GM21381 (cell line): ENCODE data around the gene SP7.
A peak's percentile ranks its signal among the peaks of the same experiment; 100 is the strongest.
"Not testable (repeated sequence)": the region's sequence is repeated elsewhere in the genome, so short reads cannot be mapped to it uniquely, and the experiment has no call there.

ENCODE experiments used
- ATAC-seq: cut with Tn5 transposase; IDR thresholded peaks from one replicate; pipeline ENCODE4 v1.9.1; 2021; ENCODE audit warnings: mild to moderate bottlenecking, moderate library complexity; ENCODE audit not compliant: unreplicated experiment

The SP7 gene

DNA sequence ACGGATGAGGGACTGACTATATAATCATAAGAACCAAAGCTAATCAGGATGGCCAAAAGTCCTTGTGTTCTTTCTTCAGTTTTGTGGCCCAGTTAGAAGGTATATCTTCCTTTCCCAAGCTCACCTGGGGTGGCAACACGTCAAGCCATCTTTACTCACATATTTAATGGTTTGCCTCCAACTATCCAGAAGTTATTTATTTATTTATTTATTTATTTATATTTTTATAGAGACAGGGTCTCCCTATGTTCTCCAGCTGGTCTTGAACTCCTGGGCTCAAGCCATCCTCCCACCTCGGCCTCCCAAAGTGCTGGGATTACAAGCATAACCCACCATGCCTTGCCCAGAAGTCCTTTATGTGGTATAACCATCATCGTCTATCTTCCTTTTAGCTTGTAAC lies 11.8 kb upstream of the SP7 start:
- ATAC-seq = no peak

DNA sequence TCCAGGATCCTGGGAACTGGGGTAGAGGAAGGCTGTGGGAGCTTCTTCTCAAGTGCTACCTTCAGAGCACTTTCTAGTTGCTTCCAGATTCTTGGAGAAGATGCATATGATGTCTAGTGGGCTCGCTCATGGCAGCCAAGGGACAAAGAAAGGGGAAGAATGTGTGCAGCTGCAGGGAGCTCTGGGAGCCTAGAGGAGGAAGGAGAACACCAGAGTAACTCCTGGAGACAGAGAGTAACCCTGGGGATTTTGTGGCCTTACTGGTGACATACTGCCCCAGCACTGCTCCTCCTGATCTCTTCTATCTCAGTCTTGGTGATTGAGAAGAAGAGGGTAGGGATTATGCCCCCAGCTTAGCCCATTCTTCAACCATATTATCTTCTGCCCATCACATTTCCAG lies 10.3 kb upstream of the SP7 start:
- no peak for ATAC-seq

DNA sequence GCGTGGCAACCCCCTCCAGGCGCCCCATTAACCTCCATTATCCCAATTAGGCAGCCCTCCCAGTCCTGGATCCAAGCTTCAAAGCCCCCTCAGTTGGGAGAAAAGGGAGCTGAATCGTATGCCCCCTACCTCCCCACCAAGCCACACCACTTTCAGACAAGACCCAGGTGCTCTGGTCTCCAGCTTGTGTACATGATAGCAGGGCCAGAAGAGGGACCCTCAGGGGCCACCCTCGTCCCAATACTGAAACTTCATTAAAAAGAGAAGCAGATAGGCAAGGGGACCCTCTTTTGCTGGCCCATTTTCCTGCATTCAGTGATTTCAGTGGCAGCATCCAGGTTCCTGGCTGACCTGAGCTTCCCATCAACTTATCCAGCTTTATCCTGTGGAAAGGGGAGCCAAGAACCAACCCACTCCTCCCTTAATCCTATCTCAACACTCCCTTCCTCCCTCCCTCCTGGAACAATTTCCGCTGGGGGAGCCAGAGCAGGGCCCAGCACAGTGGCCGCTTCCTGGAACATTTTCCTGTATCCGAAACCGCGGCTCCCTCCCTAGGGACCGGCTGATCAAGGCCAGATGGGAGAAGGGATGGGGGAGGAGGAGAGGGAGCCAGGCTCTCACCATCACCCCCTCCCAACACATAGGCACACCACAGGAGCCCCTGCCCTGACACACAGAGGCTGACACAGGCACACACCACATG lies 9.5 kb upstream of the SP7 start:
- no peak for ATAC-seq

DNA sequence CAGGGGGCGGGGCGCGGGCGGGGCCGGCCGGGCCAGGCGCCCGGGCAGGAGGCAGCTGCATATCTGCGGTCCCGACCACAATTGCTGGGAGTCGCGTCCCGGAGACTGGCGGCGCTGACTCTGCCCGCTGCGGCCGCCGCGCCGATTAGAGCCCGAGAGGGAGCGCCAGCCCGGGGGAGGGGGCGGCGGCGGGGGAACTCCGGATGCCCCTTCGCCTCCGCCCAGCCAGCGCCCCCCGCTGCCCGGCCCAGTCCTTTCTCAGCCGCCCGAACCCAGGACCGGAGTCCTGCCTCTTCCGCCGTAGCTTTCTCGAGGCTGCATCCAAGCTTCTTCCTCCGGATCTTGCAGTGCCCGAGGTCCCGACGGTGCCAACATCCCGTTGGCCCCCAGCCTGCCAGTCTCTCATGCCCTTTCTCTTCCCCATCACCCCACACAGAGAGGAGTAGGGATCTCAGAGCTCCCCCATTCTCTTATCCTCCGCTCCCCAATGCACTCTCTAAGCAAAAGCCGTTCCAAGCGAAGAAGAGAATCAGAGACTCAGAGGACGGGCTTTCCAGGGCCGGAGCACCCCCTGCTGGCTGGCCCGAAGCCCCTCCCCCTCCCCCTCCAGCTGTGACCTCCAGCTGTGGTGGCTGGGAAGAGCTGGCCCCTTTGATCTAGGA lies 8.8 kb upstream of the SP7 start:
- ATAC-seq = peak; percentile 60

DNA sequence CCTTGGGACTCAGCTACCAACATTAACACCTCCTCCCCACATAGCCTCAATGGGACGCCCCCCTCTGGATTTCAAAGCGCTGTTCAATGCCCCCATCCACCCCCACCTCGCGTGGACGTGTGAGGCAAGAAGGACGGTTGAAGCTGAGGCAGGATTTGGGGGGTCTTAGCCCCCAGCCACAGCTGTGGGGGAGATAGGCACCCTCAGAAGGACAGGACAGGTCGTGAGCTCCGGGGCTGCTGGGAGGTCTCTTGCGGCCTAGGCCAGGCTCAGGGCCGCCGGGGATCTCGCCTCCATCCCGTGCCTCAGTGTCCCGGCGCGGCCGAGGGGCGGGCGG lies 8.3 kb upstream of the SP7 start:
- ATAC-seq = no peak

DNA sequence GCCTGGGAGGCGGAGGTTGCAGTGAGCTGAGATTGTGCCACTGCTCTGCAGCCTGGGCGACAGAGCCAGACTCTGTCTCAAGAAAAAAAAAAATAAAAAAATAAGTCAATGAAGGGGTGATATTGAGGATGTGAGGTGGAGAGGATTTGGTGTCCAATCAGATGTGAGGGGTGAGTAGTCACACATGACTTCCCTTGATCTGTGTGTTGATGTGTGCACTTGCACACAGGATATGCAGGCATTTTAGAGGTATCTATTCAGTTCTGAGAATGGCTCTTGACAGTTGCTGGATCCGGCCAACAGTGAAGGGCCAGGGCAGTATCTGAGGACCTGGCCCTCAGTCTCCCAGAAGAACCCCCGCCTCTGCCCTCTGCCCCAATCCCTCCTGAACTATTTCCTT lies 7.8 kb upstream of the SP7 start:
- no peak for ATAC-seq

DNA sequence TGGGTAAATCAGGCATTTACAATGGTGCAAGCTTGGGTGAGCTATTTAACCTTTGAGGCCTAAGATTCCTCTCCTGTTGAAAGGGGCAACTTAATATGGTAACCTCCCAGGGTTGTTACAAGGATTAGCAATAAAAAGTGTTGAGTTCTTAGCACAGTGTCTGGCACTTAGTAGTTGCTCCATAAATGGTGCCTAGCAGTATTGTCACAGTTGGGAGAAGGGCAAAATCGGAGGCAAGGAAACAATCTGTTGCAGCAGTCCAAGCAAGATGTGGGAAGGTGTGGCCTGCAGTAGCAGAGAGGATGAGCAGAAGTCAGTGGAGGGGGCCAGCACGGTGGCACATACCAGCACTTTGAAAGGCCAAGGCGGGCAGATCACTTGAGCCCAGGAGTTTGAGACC lies 7.3 kb upstream of the SP7 start:
- ATAC-seq = no peak

DNA sequence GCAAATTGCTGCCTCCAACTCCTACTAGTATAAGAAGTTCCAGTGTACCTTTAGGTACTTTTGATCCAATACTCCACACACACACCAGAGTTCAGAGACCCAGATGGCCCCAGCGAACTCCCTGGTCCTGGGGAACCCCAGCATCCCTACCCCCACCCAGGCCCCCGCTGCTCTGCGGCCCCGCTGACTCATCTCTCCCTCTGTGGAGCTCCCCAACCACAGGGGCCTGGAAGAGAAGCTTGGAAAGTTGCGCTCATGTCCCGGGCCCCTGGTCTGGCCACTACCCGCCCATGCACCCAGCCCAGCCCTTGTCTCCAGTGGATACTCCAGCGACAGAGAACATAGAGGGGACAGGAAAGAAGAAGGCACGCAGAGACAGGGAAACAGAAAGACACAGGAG lies 4.2 kb upstream of the SP7 start:
- no peak for ATAC-seq

DNA sequence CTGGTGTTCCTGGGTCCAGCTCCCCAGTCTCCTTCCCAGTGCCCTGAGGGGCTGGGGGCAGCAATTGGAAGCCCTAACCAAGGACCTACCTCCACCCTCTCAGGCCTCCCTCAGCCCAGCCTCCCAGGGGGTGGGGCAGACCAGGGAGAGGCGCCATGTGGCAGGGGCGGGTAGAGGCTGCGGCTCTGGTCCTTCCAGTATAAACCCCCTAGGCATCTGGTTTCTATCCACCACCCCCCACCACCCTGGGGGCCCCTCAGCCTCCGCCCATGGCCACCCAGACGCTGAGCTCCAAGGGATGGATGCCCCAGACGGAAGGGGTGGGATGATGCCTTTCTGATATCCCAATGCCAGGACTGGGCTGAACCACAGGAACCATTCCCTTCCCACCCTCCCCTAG lies 2.8 kb upstream of the SP7 start:
- ATAC-seq = no peak

DNA sequence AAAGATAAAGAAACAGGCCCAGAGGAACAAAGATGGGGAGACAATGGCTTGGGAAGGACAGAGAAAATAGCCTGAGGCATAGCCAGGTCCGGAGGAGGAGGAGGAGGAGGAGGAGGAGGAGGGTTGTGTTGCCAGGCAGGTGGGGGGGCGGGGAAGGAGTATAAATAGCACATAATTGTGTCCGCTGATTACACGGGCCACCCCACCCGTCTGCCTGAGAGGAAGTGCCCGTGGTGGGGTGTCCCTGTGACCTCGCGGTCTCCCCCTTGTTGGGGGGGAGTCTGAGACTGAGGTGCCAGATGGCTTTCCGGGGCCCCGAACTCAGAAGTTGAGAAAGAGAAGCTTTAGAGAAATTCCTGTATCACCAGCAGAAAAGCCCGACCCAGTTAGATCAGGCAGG lies 1.9 kb upstream of the SP7 start:
- no peak for ATAC-seq

DNA sequence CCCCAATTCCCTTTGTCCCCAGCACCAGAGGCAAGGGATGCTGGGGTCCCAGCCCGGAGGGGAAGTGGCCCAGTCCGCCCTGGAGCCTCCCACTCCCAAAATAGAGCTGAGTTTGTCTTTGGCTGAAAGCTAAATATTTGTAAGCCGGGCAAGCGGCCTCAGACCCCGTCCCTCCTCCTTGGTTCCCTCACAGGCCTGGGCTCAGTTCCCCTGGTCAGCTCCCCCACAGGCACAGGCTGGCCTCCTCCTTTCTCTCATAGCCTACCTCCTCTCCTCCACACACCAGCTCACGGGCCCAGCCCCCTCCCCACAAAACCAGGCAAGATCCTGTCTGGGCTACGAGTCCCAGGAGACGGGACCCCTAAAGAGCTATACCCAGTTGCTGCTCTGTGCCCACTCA lies 1.3 kb downstream of the SP7 start:
- no peak for ATAC-seq

DNA sequence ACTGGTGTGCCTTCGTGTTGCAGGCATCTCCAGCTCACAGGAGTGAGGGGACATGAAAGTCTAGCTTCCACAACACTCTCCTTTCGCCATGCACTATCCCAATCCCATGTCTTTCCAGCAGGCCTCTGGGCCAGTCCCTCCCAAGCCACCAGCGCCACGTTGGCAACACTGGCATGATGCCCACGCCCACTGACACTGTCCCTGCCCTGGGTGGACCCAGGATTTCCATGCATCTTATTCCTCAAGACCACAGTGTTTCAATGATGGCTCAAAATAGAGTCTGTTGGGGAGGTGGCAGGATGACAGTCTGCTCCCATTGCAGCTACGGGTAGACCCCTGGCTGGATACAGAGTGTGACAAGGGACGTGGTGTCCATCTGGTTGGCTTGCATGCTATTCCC lies 2.3 kb downstream of the SP7 start:
- ATAC-seq = no peak

DNA sequence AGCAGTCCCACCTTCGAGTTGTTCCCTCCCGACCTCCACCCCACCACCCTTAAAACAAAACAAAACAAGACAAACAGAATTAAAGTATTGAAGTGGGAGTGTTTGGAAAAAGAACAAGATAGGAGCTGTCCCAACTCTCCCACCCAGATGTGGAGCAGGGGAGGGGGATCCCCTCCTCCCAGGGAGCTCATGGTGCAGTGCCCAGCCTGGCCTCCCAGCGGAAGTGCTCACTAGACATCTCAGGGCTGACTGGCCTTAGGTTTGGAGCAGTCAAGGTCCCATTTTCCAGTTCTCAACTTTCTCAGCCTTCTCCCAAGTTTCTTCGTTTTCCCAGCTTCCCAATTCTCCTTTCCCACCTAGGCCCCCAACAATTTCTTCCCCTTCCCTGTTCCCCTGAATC lies 2.9 kb downstream of the SP7 start:
- no peak for ATAC-seq

DNA sequence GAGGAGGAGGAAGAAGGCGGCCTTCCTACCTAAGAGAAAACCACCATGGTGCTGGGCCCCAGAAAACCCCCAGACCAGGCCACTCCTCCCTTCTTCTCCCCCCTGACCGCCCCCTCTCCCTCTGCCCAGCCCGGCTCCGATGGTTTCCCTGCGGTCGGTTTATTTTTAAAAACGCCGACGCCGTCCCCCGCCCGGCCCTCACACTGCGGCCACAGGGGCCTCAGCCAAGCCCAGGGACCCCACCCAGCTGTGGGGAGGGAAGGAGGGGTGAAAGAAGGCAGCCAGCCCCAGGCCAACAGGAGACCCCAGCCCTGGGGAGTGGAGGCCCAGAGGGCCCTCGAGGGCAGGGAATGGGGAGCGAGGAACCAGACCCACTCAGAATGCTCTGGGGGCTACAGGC lies 3.4 kb downstream of the SP7 start:
- ATAC-seq = no peak

DNA sequence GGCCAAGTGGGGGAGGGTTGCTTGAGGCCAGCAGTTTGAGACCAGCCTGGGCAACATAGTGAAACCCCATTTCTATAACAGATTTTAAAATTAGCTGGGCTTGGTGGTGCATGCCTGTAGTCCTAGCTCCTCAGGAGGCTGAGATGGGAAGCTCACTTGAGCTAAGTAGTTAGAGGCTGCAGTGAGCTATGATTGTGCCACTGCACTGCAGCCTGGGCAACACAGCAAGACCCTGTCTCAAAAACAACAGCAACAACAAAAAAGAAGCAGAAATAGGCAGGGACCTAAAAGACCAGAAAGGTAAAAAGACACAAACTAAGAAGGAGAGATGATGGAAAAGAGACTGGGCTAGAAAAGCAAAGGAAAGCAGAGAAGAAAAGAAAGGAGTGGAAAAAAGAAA lies 3.8 kb downstream of the SP7 start:
- ATAC-seq = not testable (repeated sequence)

DNA sequence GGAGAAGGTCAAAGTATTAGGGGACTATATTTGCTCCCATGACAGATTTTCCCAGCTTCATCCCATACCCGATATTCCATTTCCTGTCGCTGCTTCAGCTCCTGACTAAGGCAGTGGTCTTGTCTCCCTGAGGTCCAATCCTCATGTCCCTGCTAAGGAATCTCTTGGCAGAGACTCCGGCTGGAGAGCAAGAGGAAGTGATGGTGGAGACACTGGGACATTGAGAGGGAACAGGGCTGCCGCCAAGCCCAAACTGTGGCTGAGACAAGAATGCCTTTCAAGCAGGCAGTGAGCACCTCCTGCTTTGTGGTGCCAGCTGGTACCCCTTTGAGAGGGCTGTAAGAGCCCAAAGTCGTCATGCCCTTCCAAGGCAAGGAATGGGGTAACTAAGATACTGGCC lies 5.5 kb downstream of the SP7 start:
- ATAC-seq = no peak

DNA sequence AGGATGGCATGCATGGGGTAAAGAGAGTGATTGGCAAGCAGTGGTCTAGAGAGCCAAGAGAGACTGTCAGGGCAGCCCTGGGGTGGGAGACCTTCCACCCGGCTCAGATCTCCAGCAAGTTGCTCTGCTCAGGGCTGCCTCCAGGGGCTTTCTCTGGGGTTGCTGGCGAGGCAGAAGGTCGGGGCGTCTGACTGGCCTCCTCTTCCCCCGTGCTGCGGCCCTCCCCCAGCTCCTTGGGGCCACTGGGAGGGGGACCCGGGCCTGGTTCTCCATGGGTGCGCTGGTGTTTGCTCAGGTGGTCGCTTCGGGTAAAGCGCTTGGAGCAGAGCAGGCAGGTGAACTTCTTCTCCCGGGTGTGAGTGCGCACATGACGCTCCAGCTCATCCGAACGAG lies 8.1 kb downstream of the SP7 start:
- no peak for ATAC-seq

DNA sequence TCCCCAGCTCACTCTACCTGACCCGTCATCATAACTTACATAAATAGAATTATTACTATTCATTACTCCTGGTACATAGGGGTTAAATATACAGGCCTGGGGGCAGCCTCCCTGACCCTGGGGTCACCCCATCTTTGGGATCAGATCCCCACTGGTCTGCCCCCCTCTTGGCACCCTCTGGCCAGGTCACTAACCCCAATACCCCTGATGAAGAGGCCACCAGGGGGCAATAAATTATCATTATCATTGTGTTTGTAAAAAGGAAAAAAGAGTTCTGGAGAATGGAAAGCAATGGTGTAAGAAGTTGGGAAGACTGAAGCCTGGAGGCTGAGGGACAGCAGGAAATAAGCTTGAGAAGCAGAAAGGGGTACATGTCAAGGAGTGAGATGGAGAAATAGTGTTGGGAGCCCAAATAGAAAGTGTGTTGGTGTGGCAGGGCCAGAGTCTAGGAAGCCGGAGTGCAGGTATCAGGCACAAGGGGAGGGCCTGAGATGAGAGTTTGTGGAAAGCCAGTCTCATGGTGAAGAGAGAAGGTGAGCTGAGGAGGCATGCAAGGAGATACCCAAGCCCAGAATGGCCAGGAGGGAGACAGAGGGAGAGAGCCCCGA lies 8.6 kb downstream of the SP7 start:
- ATAC-seq = no peak

DNA sequence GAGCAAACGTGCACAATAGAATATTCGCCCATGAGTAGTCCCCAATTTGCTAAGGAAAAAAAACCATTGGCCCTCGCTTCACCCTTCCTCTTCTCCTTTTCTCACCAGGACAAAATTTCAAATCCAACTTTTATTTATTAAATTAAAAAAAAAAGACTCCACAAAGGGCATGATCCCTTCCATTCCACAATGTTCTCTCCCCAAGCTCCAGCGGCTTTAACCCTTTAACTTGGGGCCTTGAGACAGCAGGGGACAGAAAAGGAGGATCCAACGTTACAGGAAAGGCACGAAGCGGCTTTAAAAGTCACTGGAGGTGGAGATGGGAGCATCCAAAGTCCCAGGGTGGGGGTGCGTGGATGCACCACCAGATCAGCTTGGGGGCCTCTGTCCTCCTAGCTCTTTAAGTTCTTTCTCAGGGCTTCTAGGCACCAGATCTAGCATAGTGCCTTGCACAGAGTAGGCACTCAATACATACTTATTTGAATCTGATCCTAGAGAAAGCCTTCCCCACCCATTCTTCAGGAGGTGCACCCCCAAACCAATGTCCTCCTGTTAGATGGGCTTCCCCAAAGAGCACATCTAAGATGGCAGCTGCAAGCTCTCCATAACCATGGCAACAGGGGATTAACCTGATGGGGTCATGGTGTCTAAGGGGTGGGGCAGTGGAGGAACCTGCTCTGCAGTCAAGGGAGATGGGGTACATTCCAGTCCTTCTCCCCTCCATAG lies 9.5 kb downstream of the SP7 start:
- ATAC-seq = no peak

DNA sequence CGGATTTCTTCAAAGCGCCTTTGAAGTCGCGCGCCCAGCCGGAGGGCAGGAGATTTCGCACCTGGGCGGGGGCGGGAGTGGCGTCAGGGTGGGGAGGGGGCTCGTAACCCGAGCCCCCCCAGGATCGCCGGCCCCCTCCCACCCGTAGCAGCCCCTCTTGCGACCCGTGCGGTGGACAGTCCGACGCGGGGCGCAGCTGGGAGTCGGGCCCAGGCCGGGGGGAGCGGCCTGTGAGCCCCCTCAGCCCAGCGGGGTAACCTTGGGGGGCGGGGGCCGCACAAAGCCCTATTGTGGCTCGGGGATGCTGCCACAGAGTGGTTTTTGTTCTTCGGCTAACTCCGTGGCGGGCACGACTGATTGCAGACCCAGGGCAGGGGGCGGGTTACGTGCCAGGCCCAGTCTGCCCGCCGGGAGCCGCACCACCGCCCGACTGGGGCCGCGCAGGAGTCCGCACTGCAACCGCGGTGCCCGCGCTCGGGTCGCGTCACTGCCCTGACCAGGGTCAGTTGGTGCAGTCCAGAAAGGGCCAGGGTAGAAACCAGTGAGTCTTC lies 10.6 kb downstream of the SP7 start:
- no peak for ATAC-seq

DNA sequence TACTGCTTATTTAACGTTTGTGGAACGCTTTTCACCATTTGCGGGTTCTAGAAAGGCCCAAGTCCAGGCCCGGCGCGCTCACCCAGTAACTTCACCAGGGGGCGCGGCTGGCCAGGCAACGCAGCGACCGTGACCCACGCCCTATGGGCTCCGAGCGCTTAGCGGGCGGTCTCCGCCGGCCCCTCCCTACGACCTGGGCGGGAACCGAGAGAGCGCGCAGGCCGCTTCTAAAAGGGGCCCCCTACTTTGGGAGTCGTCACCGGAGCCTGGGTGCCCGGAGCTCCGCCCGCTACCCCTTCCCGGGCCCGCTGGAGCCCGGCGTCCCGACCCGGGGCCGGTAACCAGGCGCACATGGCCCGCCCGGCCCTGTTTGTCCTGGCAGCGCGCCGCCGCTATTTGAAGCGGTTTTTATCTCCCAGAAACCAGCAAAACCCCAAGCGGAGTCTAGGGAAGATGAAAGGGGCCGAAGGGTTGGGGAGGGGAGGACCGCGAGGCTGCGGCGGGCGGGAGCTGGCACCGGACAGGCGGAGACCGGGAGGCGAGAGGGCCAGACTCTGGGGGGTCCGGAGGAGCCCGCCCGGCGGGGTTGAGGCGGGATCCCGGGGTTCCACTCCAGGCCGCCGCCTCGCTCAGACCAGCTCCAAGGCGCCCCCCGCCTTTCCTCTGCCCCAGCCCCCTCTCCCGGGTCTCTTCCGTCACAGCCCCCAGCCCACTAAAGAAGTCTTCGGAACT lies 11.2 kb downstream of the SP7 start:
- ATAC-seq = peak; percentile 47
